HG03139 (cell line): ENCODE data around the gene ZBTB20.

Experiments used
- ATAC-seq: cut with Tn5 transposase; IDR thresholded peaks from one replicate; pipeline ENCODE4 v1.9.1; 2021; ENCODE audit not compliant: unreplicated experiment

The ZBTB20 gene

GRCh38 chr3:114554731-114555130 is 592.4 kb downstream of the ZBTB20 start:
- no peak for ATAC-seq

- no peak for ATAC-seq
Measured at GRCh38 chr3:114553949-114554593, 593.0 kb downstream of the ZBTB20 start.

GRCh38 chr3:114552527-114552812 is 594.6 kb downstream of the ZBTB20 start:
- ATAC-seq: no peak

- ATAC-seq: no peak
Measured at GRCh38 chr3:114551770-114552526, 595.1 kb downstream of the ZBTB20 start.

GRCh38 chr3:114550165-114550564 is 596.9 kb downstream of the ZBTB20 start:
- no peak for ATAC-seq

GRCh38 chr3:114545193-114545592 is 601.9 kb downstream of the ZBTB20 start:
- ATAC-seq: no peak

- ATAC-seq: no peak
Measured at GRCh38 chr3:114542359-114542758, 604.7 kb downstream of the ZBTB20 start.

GRCh38 chr3:114539525-114539924 is 607.6 kb downstream of the ZBTB20 start:
- ATAC-seq: no peak

GRCh38 chr3:114538211-114538610 is 608.9 kb downstream of the ZBTB20 start:
- ATAC-seq: no peak

- no peak for ATAC-seq
Measured at GRCh38 chr3:114528517-114528916, 618.6 kb downstream of the ZBTB20 start.

GRCh38 chr3:114527036-114527644 is 619.9 kb downstream of the ZBTB20 start:
- no peak for ATAC-seq

- no peak for ATAC-seq
Measured at GRCh38 chr3:114525278-114525677, 621.8 kb downstream of the ZBTB20 start.

GRCh38 chr3:114519415-114519814 is 627.7 kb downstream of the ZBTB20 start:
- ATAC-seq: no peak

- no peak for ATAC-seq
Measured at GRCh38 chr3:114518206-114518808, 628.8 kb downstream of the ZBTB20 start.

GRCh38 chr3:114510201-114510600 is 636.9 kb downstream of the ZBTB20 start:
- ATAC-seq: no peak

- no peak for ATAC-seq
Measured at GRCh38 chr3:114509756-114510155, 637.3 kb downstream of the ZBTB20 start.

GRCh38 chr3:114508976-114509375 is 638.1 kb downstream of the ZBTB20 start:
- no peak for ATAC-seq

GRCh38 chr3:114508208-114508607 is 638.9 kb downstream of the ZBTB20 start:
- no peak for ATAC-seq

GRCh38 chr3:114506591-114507300 is 640.3 kb downstream of the ZBTB20 start:
- no peak for ATAC-seq

GRCh38 chr3:114504941-114505628 is 642.0 kb downstream of the ZBTB20 start:
- ATAC-seq: no peak

GRCh38 chr3:114502204-114502603 is 644.9 kb downstream of the ZBTB20 start:
- no peak for ATAC-seq
